HepG2 (cell line): Measurements from ENCODE around the gene LSMEM2. TPM values are rescaled to one million over a fixed set of nuclear protein-coding genes. Genes with fewer than 3 reads are reported as not detected.

Source experiments
- ARNTL ChIP-seq: sonication (generic); formaldehyde crosslinking; IDR thresholded peaks from 2 replicates; pipeline ENCODE4 v1.4.0; 2020; ENCODE audit warnings: mild to moderate bottlenecking, missing genetic modification reagents
- CBX1 ChIP-seq: IDR thresholded peaks from one replicate; pipeline ENCODE4 v1.6.1; 2016; ENCODE audit warnings: antibody characterized with exemption, low read depth
- CREB1 ChIP-seq, 2 experiments: fragments of 450-650 bp in 1 of 2; IDR thresholded peaks; 2 replicates each; pipeline ENCODE4 v1.6.1; 2016 to 2017; ENCODE audit warnings: control low read depth in 1 of 2, mild to moderate bottlenecking in 1 of 2, missing compliant biosample characterization in 1 of 2, missing genetic modification characterization in 1 of 2
- FUBP1 ChIP-seq: sonication (generic); formaldehyde crosslinking; IDR thresholded peaks from 2 replicates; pipeline ENCODE4 v1.5.1; 2020; ENCODE audit warnings: missing genetic modification reagents, mild to moderate bottlenecking, borderline replicate concordance
- HHEX ChIP-seq: IDR thresholded peaks from 2 replicates; pipeline ENCODE4 v1.6.1; 2016; ENCODE audit warnings: control low read depth
- HIVEP1 ChIP-seq: sonication (generic); formaldehyde crosslinking; IDR thresholded peaks from 2 replicates; pipeline ENCODE4 v1.4.0; 2020; ENCODE audit warnings: mild to moderate bottlenecking, missing genetic modification reagents
- HNRNPLL ChIP-seq: fragments of 200-400 bp; formaldehyde crosslinking; IDR thresholded peaks from 2 replicates; pipeline ENCODE4 v1.6.1; 2017; ENCODE audit warnings: mild to moderate bottlenecking, low read depth, low read length; ENCODE audit not compliant: poor library complexity, severe bottlenecking
- NCOA5 ChIP-seq: sonication (generic); formaldehyde crosslinking; IDR thresholded peaks from 2 replicates; pipeline ENCODE4 v1.4.0; 2020; ENCODE audit warnings: missing genetic modification reagents
- PBX3 ChIP-seq: sonication (generic); formaldehyde crosslinking; IDR thresholded peaks from 2 replicates; pipeline ENCODE4 v1.8.1; 2023; ENCODE audit warnings: missing genetic modification reagents, inconsistent platforms, borderline replicate concordance
- PHF20 ChIP-seq: sonication (generic); formaldehyde crosslinking; IDR thresholded peaks from 2 replicates; pipeline ENCODE4 v1.5.0; 2020; ENCODE audit warnings: mild to moderate bottlenecking, missing genetic modification reagents
- SMARCE1 ChIP-seq: fragments of 450-650 bp; IDR thresholded peaks from 2 replicates; pipeline ENCODE4 v1.6.1; 2017; ENCODE audit warnings: borderline replicate concordance
- ZNF251 ChIP-seq: sonication (generic); formaldehyde crosslinking; IDR thresholded peaks from 2 replicates; pipeline ENCODE4 v1.9.0; 2021; ENCODE audit warnings: mild to moderate bottlenecking, missing genetic modification reagents
- ZNF503 ChIP-seq: sonication (generic); formaldehyde crosslinking; IDR thresholded peaks from 2 replicates; pipeline ENCODE4 v1.4.0; 2020; ENCODE audit warnings: missing genetic modification reagents
- ZNF558 ChIP-seq: sonication (generic); formaldehyde crosslinking; IDR thresholded peaks from 2 replicates; pipeline ENCODE4 v1.9.0; 2022; ENCODE audit warnings: mild to moderate bottlenecking, missing genetic modification reagents, borderline replicate concordance
- ZNF747 ChIP-seq: sonication (generic); formaldehyde crosslinking; IDR thresholded peaks from 2 replicates; pipeline ENCODE4 v1.8.1; 2023; ENCODE audit warnings: missing genetic modification reagents, mild to moderate bottlenecking, borderline replicate concordance
- polyA plus RNA-seq, 8 experiments: library from polyadenylated mRNA; depleted of rRNA in 3 of 8; stranded (reverse) in 7 of 8; unstranded in 1 of 8; fragments of >200 nt; fragmentation: Illumina TruSeq in 4 of 8; extraction: Trizol in 4 of 8; gene quantifications; 2 replicates each; pipeline versions ENCODE4 v1.2.1 to v1.2.3, GENCODE V29; 2011 to 2016; ENCODE audit warnings: low read depth in 4 of 8, missing spikeins in 1 of 8, mixed read lengths in 1 of 8; ENCODE audit not compliant: insufficient read depth in 1 of 8
- total RNA-seq, 5 experiments: library from RNA; depleted of rRNA; stranded (reverse); fragments of >200 nt; fragmentation: Illumina TruSeq; extraction: Trizol; gene quantifications; 2 replicates each; pipeline ENCODE4 v1.2.3, GENCODE V29; 2016; ENCODE audit warnings: low read depth in 1 of 5

The LSMEM2 gene
- total and polyA plus RNA-seq, 2 of the 13 experiments (the other 11 are each of a cell fraction or from before 2014, with no cell fraction given) = 0.07 to 0.41 TPM

- TF ChIP-seq FUBP1 (CRISPR knock-in tag) = no peak
- TF ChIP-seq PBX3 (CRISPR knock-in tag) = no peak
- no peak; the same call in 1 of the 2 replicates for TF ChIP-seq ARNTL (CRISPR knock-in tag)
- TF ChIP-seq ZNF558 = peak; percentile 93; the same call in 1 of the 2 replicates
- TF ChIP-seq HIVEP1 (CRISPR knock-in tag) = peak; percentile 58; the same call in 1 of the 2 replicates
- peak; percentile 88 for TF ChIP-seq CREB1 (IDR thresholded peaks at IDR 0.05)
- peak; percentile 48; the same call in 1 of the 2 replicates for TF ChIP-seq CREB1 (CRISPR knock-in tag; IDR thresholded peaks at IDR 0.05)
- TF ChIP-seq HNRNPLL = peak; percentile 59
- peak; percentile 89; the same call in 1 of the 2 replicates for TF ChIP-seq ZNF747 (CRISPR knock-in tag)
- no peak for TF ChIP-seq NCOA5 (CRISPR knock-in tag)
- TF ChIP-seq HHEX (CRISPR knock-in tag) = no peak
- peak; percentile 83; the same call in 1 of the 2 replicates for TF ChIP-seq ZNF503
- no peak for TF ChIP-seq SMARCE1
- no peak for TF ChIP-seq ZNF251 (CRISPR knock-in tag)
- TF ChIP-seq PHF20 (CRISPR knock-in tag) = no peak; the same call in 1 of the 2 replicates
- no peak for TF ChIP-seq CBX1
Observed at GRCh38 chr3:50260027-50260941, 18.6 kb upstream of the LSMEM2 start (continued).
